ENCODE measurements around the gene GIT2.

GIT2 gene

DNA sequence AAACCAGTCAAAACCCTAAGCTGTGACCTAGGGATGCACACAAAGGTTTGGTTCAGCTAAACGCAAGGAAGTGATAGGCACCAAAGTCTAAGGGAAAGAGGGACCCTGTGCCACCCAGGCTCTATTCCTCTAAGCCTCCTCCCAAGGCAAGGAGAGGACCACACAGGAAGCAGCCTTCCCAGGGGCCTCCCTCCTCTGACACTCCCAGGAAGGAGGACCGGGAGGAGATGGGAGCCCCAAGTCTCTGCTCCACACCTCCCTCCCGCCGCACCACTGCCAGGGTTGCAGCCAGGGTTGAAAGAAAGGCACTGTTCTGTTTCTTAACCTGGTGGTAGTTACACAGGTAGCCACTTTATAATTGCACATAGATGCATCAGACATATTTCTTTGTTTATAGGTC is 74.2 kb downstream of the GIT2 start:
- no peaks in the 10 kb centered on the region for H3K4me1 ChIP-seq (ENCODE audit: control insufficient read depth, insufficient read depth, low read length, unreplicated experiment)
- no peaks in the 10 kb centered on the region for H3K36me3 ChIP-seq (ENCODE audit: insufficient read depth, low read length)
- H3K27ac ChIP-seq (ENCODE audit: low read depth, low read length): no peak overlapping the region

GRCh38 chr12:109920261-109920780 is 75.8 kb downstream of the GIT2 start:
- Histone ChIP-seq H3K4me3 (ENCODE audit: low read depth, low read length) (no peak overlapping the region), H2AFZ (ENCODE audit: low read length, unreplicated experiment) (no peak overlapping the region), H3K36me3 (ENCODE audit: insufficient read depth, low read length) (peaks cover 3% of the 10 kb centered on the region; the same call in 1 of the 2 replicates), H3K4me1 (ENCODE audit: control insufficient read depth, insufficient read depth, low read length, unreplicated experiment) (no peaks in the 10 kb centered on the region), H3K79me2 (ENCODE audit: control insufficient read depth, insufficient read depth, low read length, unreplicated experiment) (no peaks in the 10 kb centered on the region), H3K27ac (ENCODE audit: low read depth, low read length) (no peak overlapping the region), H3K27me3 (ENCODE audit: insufficient read depth, low read length) (no peaks in the 10 kb centered on the region)

More for the DNA sequence above, 74.2 kb downstream of the GIT2 start:
- no peak overlapping the region for H2AFZ ChIP-seq (ENCODE audit: low read length, unreplicated experiment)
- H3K4me3 ChIP-seq (ENCODE audit: low read depth, low read length): no peak overlapping the region
- no peaks in the 10 kb centered on the region for H3K79me2 ChIP-seq (ENCODE audit: control insufficient read depth, insufficient read depth, low read length, unreplicated experiment)
- H3K27me3 ChIP-seq (ENCODE audit: insufficient read depth, low read length): no peaks in the 10 kb centered on the region

DNA sequence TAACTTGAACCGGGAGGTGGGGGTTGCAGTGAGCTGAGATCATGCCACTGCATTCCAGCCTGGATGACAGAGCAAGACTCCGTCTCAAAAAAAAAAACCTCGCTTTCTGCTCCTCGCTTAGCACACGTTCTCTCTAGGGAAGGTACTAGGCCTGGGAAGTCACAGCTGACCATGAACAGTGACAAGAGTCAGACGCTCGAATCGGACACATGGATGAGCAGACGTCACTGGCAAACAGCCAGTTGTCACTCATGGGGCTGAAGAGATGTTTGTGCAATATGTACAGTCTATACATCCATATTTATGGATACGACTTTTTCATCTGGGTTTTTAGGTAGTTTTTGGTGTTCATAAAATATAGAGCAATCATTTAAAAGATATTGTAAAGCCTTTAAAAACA is 76.7 kb downstream of the GIT2 start:
- H3K36me3 ChIP-seq (ENCODE audit: insufficient read depth, low read length): peaks cover 3% of the 10 kb centered on the region; the same call in 1 of the 2 replicates

DNA sequence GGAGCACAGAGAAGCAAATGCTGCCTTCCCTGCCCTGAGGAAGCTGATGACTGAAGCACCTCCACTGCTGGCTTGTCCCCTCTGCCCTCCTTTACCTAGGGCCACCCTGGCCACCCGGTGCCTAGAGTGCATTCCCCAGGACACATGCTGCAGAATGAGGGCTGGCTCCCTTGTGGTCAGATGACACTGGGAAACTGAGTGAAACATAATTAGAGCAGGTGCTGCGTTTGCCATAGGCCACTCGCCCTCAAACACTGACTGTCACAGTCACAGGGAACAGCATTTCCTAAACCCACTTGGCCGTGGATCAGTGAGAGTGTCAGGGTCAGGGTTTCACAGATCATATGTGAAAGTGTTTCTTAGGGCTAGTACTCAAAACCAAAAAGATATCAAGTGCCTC is 80.1 kb downstream of the GIT2 start:
- no peak overlapping the region for H3K27ac ChIP-seq (ENCODE audit: low read depth, low read length)
- no peaks in the 10 kb centered on the region for H3K27me3 ChIP-seq (ENCODE audit: insufficient read depth, low read length)
- H2AFZ ChIP-seq (ENCODE audit: low read length, unreplicated experiment): no peak overlapping the region
- no peaks in the 10 kb centered on the region for H3K79me2 ChIP-seq (ENCODE audit: control insufficient read depth, insufficient read depth, low read length, unreplicated experiment)
- H3K4me3 ChIP-seq (ENCODE audit: low read depth, low read length): no peak overlapping the region
- H3K4me1 ChIP-seq (ENCODE audit: control insufficient read depth, insufficient read depth, low read length, unreplicated experiment): no peaks in the 10 kb centered on the region
- H3K36me3 ChIP-seq (ENCODE audit: insufficient read depth, low read length): peaks cover 6% of the 10 kb centered on the region; the same call in 1 of the 2 replicates

More for the DNA sequence above, 76.7 kb downstream of the GIT2 start:
- Histone ChIP-seq H3K27ac (ENCODE audit: low read depth, low read length) (no peak overlapping the region), H2AFZ (ENCODE audit: low read length, unreplicated experiment) (no peak overlapping the region), H3K79me2 (ENCODE audit: control insufficient read depth, insufficient read depth, low read length, unreplicated experiment) (no peaks in the 10 kb centered on the region), H3K27me3 (ENCODE audit: insufficient read depth, low read length) (no peaks in the 10 kb centered on the region), H3K4me3 (ENCODE audit: low read depth, low read length) (no peak overlapping the region), H3K4me1 (ENCODE audit: control insufficient read depth, insufficient read depth, low read length, unreplicated experiment) (no peaks in the 10 kb centered on the region)

DNA sequence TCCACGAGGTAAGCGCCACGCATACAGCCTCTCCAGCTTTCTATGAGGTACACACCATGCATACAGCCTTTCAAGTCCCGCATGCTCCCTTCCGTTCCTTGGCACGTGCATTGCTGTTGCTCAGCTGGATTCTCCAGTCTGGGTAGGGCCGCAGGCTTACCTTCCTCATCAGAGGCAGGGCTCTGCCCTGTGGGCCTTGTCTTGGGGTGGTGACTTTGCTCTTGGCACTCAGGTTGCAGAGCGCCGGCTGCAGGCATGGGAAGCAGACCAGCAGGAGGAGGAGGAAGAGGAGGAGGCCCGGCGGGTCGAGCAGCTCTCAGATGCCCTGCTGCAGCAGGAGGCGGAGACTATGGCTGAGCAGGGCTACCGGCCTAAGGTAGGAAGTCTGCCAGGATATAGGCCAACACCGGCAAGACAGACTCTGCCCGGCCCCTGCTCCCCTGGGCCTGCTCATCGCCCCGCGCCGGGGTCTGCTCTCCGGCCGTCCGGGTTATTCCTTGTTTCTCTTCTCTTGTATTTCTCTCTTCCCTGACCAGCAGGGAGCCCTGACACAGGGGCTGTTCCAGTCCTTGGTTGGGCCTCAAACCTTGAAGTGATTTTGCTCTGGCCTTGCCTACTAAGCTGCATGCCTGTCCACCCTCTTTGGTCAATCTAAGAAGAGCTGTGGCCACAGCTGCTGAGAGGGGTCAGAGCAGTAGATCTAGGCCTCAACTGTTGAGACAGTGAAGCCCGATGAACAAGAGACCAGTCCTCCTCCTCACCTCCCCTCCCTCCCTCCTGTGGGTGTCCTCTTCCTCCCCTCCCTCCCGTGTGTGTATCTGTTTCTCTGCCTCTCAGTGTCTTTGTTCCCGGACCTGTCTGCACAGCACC is 80.8 kb downstream of the GIT2 start:
- no peak overlapping the region for H3K27ac ChIP-seq (ENCODE audit: low read depth, low read length)
- H3K27me3 ChIP-seq (ENCODE audit: insufficient read depth, low read length): no peaks in the 10 kb centered on the region
- no peaks in the 10 kb centered on the region for H3K79me2 ChIP-seq (ENCODE audit: control insufficient read depth, insufficient read depth, low read length, unreplicated experiment)
- H3K36me3 ChIP-seq (ENCODE audit: insufficient read depth, low read length): peaks cover 6% of the 10 kb centered on the region; the same call in 1 of the 2 replicates
- no peak overlapping the region for H2AFZ ChIP-seq (ENCODE audit: low read length, unreplicated experiment)
- H3K4me1 ChIP-seq (ENCODE audit: control insufficient read depth, insufficient read depth, low read length, unreplicated experiment): no peaks in the 10 kb centered on the region
- no peak overlapping the region for H3K4me3 ChIP-seq (ENCODE audit: low read depth, low read length)

DNA sequence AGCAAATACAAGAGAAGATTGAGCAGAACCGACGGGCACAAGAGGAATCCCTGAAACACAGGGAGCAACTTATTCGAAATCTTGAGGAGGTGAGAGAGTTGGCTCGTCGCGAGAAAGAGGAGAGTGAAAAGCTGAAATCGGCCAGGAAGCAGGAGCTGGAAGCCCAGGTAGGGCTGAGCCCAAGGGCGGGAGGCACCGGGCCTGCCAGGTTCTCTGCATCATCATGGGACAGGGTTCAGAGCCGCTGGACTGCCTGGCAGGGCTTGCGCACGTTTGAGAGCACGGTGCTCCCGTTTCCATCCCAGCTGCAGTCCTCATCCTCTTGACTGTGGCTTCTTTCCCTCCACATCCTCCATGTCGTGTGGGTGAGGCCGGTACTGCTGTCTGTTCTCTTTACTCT is 81.7 kb downstream of the GIT2 start:
- Histone ChIP-seq H3K36me3 (ENCODE audit: insufficient read depth, low read length) (peaks cover 6% of the 10 kb centered on the region; the same call in 1 of the 2 replicates), H3K27ac (ENCODE audit: low read depth, low read length) (no peak overlapping the region), H3K79me2 (ENCODE audit: control insufficient read depth, insufficient read depth, low read length, unreplicated experiment) (no peaks in the 10 kb centered on the region), H3K27me3 (ENCODE audit: insufficient read depth, low read length) (no peaks in the 10 kb centered on the region), H3K4me3 (ENCODE audit: low read depth, low read length) (no peak overlapping the region), H2AFZ (ENCODE audit: low read length, unreplicated experiment) (no peak overlapping the region), H3K4me1 (ENCODE audit: control insufficient read depth, insufficient read depth, low read length, unreplicated experiment) (no peaks in the 10 kb centered on the region)

DNA sequence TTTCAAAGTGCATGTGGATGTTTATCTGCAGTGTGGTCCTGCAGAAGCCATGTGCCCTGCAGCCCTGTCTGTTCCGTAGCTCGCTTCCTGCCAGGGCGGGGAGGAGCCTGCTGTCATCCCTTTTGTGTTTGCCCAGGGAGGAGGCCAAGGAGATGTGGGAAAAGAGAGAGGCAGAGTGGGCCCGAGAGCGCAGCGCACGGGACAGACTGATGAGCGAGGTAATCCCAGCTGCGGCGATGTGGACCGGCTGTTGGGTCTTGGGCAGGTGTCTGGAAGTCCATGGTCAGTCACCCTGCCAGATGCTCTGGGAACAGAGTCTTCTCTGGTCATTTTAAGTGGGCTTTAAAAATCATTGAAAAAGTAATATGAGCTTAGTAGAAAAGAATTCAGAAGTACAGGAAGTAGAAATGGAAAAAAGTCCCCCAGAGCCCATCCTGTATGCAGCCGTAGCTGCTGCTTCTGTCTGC is 83.3 kb downstream of the GIT2 start:
- Histone ChIP-seq H3K36me3 (ENCODE audit: insufficient read depth, low read length) (peaks cover 13% of the 10 kb centered on the region; the same call in 1 of the 2 replicates), H3K27ac (ENCODE audit: low read depth, low read length) (no peak overlapping the region), H3K27me3 (ENCODE audit: insufficient read depth, low read length) (no peaks in the 10 kb centered on the region)

GRCh38 chr12:109910969-109911348 is 85.2 kb downstream of the GIT2 start:
- H3K4me1 ChIP-seq (ENCODE audit: control insufficient read depth, insufficient read depth, low read length, unreplicated experiment): no peaks in the 10 kb centered on the region
- no peaks in the 10 kb centered on the region for H3K79me2 ChIP-seq (ENCODE audit: control insufficient read depth, insufficient read depth, low read length, unreplicated experiment)
- peaks cover 13% of the 10 kb centered on the region; the same call in 1 of the 2 replicates for H3K36me3 ChIP-seq (ENCODE audit: insufficient read depth, low read length)
- no peak overlapping the region for H3K4me3 ChIP-seq (ENCODE audit: low read depth, low read length)
- H3K27ac ChIP-seq (ENCODE audit: low read depth, low read length): no peak overlapping the region
- H2AFZ ChIP-seq (ENCODE audit: low read length, unreplicated experiment): no peak overlapping the region
- no peaks in the 10 kb centered on the region for H3K27me3 ChIP-seq (ENCODE audit: insufficient read depth, low read length)

More for the DNA sequence above, 83.3 kb downstream of the GIT2 start:
- H3K79me2 ChIP-seq (ENCODE audit: control insufficient read depth, insufficient read depth, low read length, unreplicated experiment): no peaks in the 10 kb centered on the region
- H3K4me1 ChIP-seq (ENCODE audit: control insufficient read depth, insufficient read depth, low read length, unreplicated experiment): no peaks in the 10 kb centered on the region
- no peak overlapping the region for H3K4me3 ChIP-seq (ENCODE audit: low read depth, low read length)
- H2AFZ ChIP-seq (ENCODE audit: low read length, unreplicated experiment): no peak overlapping the region

GRCh38 chr12:109910254-109910968 is 85.8 kb downstream of the GIT2 start:
- Histone ChIP-seq H3K4me1 (ENCODE audit: control insufficient read depth, insufficient read depth, low read length, unreplicated experiment) (no peaks in the 10 kb centered on the region), H3K27ac (ENCODE audit: low read depth, low read length) (no peak overlapping the region), H3K27me3 (ENCODE audit: insufficient read depth, low read length) (no peaks in the 10 kb centered on the region), H3K79me2 (ENCODE audit: control insufficient read depth, insufficient read depth, low read length, unreplicated experiment) (no peaks in the 10 kb centered on the region), H3K36me3 (ENCODE audit: insufficient read depth, low read length) (peaks cover 10% of the 10 kb centered on the region; the same call in 1 of the 2 replicates), H3K4me3 (ENCODE audit: low read depth, low read length) (no peak overlapping the region), H2AFZ (ENCODE audit: low read length, unreplicated experiment) (no peak overlapping the region)

- no peak overlapping the region for H2AFZ ChIP-seq (ENCODE audit: low read length, unreplicated experiment)
- H3K4me1 ChIP-seq (ENCODE audit: control insufficient read depth, insufficient read depth, low read length, unreplicated experiment): peaks cover 6% of the 10 kb centered on the region
- peaks cover 25% of the 10 kb centered on the region; the same call in 1 of the 2 replicates for H3K36me3 ChIP-seq (ENCODE audit: insufficient read depth, low read length)
- no peaks in the 10 kb centered on the region for H3K27me3 ChIP-seq (ENCODE audit: insufficient read depth, low read length)
- no peak overlapping the region for H3K4me3 ChIP-seq (ENCODE audit: low read depth, low read length)
- H3K27ac ChIP-seq (ENCODE audit: low read depth, low read length): no peak overlapping the region
- peaks cover 15% of the 10 kb centered on the region for H3K79me2 ChIP-seq (ENCODE audit: control insufficient read depth, insufficient read depth, low read length, unreplicated experiment)
Observed at GRCh38 chr12:109905301-109905700, 90.9 kb downstream of the GIT2 start.
